ENCODE results near the gene SLC12A9.

SLC12A9 gene

DNA sequence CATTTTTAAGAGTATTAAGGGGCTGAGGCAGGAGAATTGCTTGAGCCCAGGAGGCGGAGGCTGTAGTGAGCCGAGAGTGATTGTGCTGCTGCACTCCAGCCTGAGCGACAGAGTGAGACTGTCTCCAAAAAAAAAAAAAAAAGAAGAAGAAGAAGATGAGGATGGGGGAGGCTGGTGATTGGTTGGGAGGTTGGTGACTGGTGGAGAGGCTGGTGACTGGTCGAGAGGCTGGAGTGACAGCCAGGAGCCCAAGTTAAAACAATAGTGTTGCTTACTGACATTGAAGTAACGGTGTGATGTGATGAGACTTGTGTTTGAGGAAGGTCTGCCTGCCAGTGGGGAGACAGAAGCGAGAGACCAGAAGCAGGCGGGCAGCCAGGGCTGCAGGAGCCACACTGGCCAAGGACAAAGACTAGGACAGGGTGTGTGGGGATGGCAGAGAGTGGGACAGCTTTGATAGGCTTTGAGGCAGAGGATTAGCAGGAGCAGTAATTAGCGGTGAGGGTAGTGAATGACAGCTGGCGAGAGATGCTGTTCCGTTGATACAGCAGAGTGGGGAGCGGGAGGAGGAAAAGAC is 27.3 kb downstream of the SLC12A9 start:
- no peak overlapping the region for H3K4me3 ChIP-seq (ENCODE audit: low read depth, low read length)
- no peak overlapping the region for H3K27ac ChIP-seq (ENCODE audit: extremely low read depth, low read depth, low read length)
- POLR2A ChIA-PET, result interaction anchor here (8.1 kb wide), 1 partner anchor 8 kb away, joined by 198 read pairs; the partner anchor contains the start of gene UFSP1
- TF ChIP-seq ZNF174 (tag by site-specific recombination; IDR thresholded peaks at IDR 0.05) (no peak), SP2 (tag by site-specific recombination; IDR thresholded peaks at IDR 0.05) (0 out of 2 replicates have a peak, but pooled peaks have one; percentile 28), PATZ1 (tag by site-specific recombination; IDR thresholded peaks at IDR 0.05) (no peak), ZNF292 (tag by site-specific recombination; IDR thresholded peaks at IDR 0.05; ENCODE audit: borderline replicate concordance, low read depth) (no peak), HOXC10 (CRISPR knock-in tag; IDR thresholded peaks at IDR 0.05) (no peak), ZNF600 (tag by site-specific recombination; IDR thresholded peaks at IDR 0.05) (0 out of 2 replicates have a peak, but pooled peaks have one; percentile 25), ZSCAN16 (tag by site-specific recombination; IDR thresholded peaks at IDR 0.05) (no peak), ZNF549 (tag by site-specific recombination; IDR thresholded peaks at IDR 0.05) (no peak), ZNF341 (tag by site-specific recombination; IDR thresholded peaks at IDR 0.05; ENCODE audit: low read depth) (peak; percentile 40), ZNF121 (tag by site-specific recombination; IDR thresholded peaks at IDR 0.05) (no peak), ZNF302 (tag by site-specific recombination; IDR thresholded peaks at IDR 0.05; ENCODE audit: low read depth) (no peak), ZBTB1 (tag by site-specific recombination; IDR thresholded peaks at IDR 0.05) (no peak), ZNF792 (tag by site-specific recombination; IDR thresholded peaks at IDR 0.05) (no peak), SALL2 (tag by site-specific recombination; IDR thresholded peaks at IDR 0.05; ENCODE audit: borderline replicate concordance) (no peak), ZNF132 (tag by site-specific recombination; IDR thresholded peaks at IDR 0.05; ENCODE audit: borderline replicate concordance) (no peak), ZNF433 (tag by site-specific recombination; IDR thresholded peaks at IDR 0.05; ENCODE audit: low read depth) (no peak), ZNF449 (tag by site-specific recombination; IDR thresholded peaks at IDR 0.05) (no peak)
- TF ChIP-seq, protein P1, sequence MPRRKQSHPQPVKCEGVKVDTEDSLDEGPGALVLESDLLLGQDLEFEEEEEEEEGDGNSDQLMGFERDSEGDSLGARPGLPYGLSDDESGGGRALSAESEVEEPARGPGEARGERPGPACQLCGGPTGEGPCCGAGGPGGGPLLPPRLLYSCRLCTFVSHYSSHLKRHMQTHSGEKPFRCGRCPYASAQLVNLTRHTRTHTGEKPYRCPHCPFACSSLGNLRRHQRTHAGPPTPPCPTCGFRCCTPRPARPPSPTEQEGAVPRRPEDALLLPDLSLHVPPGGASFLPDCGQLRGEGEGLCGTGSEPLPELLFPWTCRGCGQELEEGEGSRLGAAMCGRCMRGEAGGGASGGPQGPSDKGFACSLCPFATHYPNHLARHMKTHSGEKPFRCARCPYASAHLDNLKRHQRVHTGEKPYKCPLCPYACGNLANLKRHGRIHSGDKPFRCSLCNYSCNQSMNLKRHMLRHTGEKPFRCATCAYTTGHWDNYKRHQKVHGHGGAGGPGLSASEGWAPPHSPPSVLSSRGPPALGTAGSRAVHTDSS (tag by site-specific recombination; IDR thresholded peaks at IDR 0.05), result peak; percentile 66; the same call in 1 of the 2 replicates
- TF ChIP-seq, protein P2, sequence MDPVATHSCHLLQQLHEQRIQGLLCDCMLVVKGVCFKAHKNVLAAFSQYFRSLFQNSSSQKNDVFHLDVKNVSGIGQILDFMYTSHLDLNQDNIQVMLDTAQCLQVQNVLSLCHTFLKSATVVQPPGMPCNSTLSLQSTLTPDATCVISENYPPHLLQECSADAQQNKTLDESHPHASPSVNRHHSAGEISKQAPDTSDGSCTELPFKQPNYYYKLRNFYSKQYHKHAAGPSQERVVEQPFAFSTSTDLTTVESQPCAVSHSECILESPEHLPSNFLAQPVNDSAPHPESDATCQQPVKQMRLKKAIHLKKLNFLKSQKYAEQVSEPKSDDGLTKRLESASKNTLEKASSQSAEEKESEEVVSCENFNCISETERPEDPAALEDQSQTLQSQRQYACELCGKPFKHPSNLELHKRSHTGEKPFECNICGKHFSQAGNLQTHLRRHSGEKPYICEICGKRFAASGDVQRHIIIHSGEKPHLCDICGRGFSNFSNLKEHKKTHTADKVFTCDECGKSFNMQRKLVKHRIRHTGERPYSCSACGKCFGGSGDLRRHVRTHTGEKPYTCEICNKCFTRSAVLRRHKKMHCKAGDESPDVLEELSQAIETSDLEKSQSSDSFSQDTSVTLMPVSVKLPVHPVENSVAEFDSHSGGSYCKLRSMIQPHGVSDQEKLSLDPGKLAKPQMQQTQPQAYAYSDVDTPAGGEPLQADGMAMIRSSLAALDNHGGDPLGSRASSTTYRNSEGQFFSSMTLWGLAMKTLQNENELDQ (tag by site-specific recombination; IDR thresholded peaks at IDR 0.05; ENCODE audit: low read depth), result no peak
- no peaks in the 10 kb centered on the region for H3K4me1 ChIP-seq (ENCODE audit: control insufficient read depth, insufficient read depth, low read length)
- no peaks in the 10 kb centered on the region for H3K9me3 ChIP-seq (ENCODE audit: control insufficient read depth, insufficient read depth, low read depth, low read length)
- peaks cover 64 to 86% of the 10 kb centered on the region in 2 experiments for H3K36me3 ChIP-seq (ENCODE audit: control insufficient read depth in 2 of 2, insufficient read depth in 1 of 2, low read length in 2 of 2)
- CTCF ChIA-PET, result interaction anchor here (0.7 to 1.4 kb wide), 2 partner anchors 8 to 9 kb away, joined by 3 to 4 read pairs; no protein-coding TSS in a partner anchor
